ELR (cell line): ENCODE measurements around the gene APOL1.
A peak's percentile ranks its signal among the peaks of the same experiment; 100 is the strongest.
"Not testable (repeated sequence)": the region's sequence is repeated elsewhere in the genome, so short reads cannot be mapped to it uniquely, and the experiment has no call there.

ENCODE experiments used
- DNase-seq: peaks from one replicate; pipeline ENCODE4 v3.0.0-alpha.2; 2015; ENCODE audit warnings: low read depth

APOL1 gene

GRCh38 chr22:36267058-36267457 lies 14.1 kb downstream of the APOL1 start:
- DNase-seq: no peak

DNA sequence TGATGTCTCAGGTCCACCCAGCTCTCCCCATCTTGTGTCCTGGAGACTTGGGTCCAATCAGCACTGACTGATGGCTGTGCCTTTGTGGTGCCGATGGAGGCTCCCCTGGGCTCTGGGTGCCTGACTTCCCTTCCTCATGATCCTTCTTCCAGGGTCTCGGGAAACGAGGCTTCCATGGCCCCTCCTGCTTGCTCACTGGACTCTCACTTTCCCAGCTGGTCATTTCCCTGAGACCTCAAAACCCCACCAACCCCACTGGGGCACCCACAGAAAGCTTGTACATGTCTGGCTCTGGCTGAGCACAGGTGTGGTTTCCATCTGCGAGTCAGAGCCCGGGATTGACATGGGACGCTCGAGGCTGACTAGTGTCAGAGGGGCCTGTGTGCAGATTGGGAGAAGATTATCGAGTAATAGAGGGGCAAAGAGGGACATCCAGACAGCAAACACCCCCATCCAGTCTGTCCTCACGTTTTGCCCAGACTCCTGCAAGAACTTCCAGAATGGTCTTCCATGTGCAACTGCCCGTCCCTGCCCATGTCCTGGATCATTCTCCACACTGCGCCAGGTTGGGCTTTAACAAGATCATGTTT lies 15.1 kb downstream of the APOL1 start:
- DNase-seq: no peak

- DNase-seq: not testable (repeated sequence)
Observed at GRCh38 chr22:36271231-36271630, 18.3 kb downstream of the APOL1 start.

DNA sequence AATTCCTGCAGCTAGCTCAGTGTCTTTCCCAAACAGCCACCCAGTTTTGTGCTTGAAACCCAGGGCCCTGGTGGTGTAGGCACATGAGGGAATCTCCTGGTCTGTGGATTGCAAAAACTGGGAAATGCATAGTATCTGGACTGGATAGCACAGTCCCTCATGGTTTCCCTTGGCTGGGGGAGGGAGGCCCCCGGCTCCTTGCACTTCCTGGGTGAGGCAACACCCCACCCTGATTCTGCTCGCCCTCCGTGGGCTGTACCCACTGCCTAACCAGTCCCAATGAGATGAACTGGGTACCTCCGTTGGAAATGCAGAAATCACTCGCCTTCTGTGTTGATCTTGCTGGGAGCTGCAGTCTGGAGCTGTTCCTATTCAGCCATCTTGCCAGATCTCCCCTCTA lies 19.0 kb downstream of the APOL1 start:
- DNase-seq: not testable (repeated sequence)

GRCh38 chr22:36274531-36274930 lies 21.6 kb downstream of the APOL1 start:
- no peak for DNase-seq

GRCh38 chr22:36277482-36278291 lies 24.8 kb downstream of the APOL1 start:
- peak; percentile 71 for DNase-seq

DNA sequence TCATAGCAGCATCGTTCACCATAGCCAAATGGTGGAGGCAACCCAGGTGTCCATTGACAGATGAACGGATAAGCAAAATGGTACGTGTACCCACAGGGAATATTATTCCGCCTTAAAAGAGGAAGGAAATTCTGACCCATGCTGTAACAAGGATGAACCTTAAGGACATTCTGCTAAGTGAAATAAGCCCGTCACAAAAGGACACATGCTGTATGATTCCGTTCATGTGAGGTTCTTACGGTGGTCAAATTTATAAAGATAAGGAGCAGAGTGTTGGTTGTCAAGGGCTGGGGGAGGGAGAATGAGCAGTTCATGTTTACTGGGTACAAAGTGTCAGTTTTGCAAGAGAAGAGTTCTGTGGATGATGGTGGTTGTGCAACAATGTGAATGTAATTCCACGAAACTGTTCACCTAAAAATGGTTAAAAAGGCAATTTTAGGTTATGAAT lies 26.3 kb downstream of the APOL1 start:
- DNase-seq: no peak

- DNase-seq: no peak
Observed at GRCh38 chr22:36280379-36280778, 27.4 kb downstream of the APOL1 start.

DNA sequence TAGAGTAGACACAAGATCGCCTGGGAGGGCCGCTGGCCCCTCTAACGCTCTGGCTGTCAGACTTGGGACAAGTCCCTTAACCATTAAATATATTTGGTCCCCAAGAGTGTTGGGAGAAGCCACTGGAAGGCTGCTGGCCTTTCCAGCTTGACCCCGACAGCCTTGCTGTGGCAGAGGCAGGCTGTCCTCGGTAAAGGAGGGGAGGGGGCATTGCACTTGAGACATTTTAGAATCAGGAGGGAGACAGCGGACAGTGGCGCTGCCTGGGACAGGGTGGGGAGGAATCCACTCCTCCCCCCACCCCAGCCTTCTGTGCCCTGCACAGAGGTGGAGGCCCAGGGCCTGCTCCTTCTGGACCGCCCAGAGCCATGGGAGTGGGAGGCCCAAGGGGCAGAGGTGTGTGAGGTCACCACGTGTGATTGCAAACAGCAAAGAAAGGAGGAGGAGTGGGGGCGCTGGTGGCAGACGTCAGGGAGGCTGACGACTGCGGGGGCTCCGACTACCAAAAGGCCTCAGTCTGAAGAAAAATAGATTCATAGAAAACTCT lies 28.9 kb downstream of the APOL1 start:
- DNase-seq: no peak

DNA sequence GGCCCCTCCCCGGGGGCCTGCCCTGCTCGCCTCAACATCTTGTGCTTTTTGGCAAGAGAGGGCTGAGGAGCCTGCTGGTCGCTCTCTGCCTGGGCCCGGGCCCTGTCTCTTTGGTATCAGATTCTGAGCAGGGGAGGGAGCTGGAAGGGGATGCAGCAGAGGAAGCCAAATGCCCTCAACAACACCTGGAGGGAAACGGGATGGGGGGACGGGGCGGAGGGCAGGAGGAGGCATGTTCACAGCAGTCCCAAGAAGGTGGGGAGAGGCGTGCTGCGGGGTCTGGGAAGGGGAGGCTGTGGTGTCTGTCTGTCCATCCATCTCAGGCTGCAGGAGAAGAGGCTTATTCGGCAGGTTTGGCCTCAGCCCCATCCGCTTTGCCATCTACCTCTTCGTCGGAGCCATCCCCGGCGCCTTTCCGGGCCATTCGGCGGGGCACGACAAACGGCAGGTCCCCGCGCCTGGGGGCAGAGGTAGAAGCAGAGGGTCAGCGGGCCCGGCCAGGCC lies 29.4 kb downstream of the APOL1 start:
- no peak for DNase-seq

DNA sequence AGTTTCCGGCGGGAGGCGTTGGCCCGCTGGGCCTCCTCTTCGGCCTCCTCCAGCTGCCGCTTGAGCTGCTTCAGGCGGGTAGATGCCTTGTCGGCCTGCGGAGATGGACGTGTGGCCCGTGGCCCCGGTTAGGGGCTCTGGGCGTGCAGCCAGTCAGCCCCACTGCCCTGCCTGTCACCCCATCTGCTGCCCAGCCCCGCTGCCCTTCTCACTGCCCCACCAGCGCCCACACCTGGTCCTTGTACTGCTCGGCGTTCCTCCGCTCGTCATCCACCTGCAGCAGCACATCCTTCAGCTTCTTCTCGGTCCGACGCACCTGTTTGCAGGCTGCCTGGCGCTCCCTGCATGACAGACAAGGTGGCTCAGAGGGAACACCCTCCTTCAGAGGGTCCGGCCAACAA lies 31.2 kb downstream of the APOL1 start:
- no peak for DNase-seq

GRCh38 chr22:36285017-36285416 lies 32.1 kb downstream of the APOL1 start:
- DNase-seq: no peak

DNA sequence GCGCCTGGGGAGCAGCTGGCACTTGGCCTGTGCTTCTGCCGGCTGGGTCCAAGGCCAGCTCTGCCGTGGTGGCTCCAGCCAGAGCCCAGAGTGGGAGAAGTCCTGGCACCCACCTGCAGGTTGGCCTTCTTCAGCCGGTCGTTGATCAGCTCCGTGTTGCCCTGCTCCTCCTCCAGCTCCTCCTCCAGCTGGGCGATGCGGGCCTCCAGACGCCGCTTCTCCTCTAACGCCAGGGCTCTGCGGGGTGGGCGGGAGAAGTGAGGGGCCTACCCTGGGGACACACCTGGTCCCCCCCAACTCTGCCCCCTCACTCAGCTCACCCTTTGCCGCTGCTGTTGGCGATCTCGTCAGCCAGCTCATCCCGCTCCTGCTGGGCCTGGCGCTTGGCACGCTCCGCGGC lies 32.6 kb downstream of the APOL1 start:
- DNase-seq: no peak

GRCh38 chr22:36286096-36286957 lies 33.4 kb downstream of the APOL1 start:
- peak; percentile 79 for DNase-seq

DNA sequence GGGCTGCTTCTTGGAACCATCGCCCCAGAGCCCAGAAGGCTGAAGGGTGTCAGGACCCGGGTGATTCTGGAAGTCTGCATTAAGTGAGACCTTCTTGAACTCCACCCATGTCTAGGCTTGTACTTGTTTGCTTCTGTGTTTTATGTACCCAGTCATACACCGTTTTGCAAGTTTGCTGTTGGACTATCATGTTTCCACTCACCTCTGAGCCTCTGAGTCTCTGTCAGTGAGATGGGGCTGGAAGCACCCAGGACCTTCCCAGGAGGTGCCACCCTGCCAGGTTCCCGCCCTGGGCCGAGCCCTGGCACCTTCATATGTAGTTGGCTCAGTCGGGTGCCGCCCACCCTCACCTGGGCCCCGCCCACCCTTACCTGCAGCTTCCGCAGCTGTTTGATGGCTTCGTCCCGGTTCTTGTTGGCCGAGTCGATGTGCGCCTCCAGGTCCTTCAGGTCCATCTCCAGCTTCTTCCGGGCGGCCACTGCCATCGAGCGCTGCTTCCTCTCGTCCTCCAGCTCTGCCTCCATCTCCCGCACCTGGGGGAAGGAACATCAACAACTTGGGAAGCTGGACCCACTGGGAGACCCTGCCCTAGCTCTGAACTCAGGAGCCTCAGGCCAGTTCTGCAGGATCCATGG lies 35.1 kb downstream of the APOL1 start:
- no peak for DNase-seq

DNA sequence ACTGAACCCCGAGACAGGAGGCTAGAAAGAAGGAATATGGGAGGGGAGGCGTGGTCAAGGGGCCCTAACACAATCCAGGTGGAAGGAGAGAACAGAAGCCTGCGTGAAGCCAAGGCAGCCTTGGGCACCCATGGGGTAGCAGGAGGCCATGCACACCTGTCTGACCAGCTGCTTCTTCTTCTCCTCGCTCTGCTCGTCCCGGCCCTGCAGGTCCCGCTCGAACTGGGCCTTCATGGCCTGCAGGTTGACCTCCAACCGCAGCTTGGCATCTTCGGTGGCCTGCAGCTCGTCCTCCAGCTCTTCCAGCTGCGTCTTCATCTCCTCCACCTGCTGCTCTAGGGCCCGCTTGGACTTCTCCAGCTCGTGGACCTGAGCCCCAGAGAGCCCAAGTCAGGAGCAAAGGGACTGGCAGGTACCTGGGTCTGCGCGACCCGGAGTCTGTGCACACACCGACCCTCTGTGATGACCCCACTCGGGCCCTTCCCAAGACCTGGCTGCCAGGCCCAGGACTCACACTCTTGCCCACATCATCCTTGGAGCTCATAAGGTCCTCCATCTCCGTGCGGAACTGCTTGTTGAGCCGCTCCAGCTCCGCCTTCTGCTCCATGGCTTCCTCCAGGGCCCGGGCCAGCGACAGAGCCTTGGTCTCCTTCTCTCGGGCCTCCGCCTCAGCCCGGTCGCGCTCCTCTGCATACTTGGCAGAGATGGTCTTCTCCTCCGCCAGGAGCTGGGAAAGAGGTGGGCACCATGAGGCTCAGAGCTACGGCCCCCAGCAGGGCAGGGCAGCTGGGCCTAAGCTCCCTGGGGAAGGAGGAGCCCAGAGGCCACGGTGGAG lies 35.9 kb downstream of the APOL1 start:
- DNase-seq: no peak

- no peak for DNase-seq
Observed at GRCh38 chr22:36289406-36289870, 36.5 kb downstream of the APOL1 start.

GRCh38 chr22:36289948-36290371 lies 37.0 kb downstream of the APOL1 start:
- not testable (repeated sequence) for DNase-seq

DNA sequence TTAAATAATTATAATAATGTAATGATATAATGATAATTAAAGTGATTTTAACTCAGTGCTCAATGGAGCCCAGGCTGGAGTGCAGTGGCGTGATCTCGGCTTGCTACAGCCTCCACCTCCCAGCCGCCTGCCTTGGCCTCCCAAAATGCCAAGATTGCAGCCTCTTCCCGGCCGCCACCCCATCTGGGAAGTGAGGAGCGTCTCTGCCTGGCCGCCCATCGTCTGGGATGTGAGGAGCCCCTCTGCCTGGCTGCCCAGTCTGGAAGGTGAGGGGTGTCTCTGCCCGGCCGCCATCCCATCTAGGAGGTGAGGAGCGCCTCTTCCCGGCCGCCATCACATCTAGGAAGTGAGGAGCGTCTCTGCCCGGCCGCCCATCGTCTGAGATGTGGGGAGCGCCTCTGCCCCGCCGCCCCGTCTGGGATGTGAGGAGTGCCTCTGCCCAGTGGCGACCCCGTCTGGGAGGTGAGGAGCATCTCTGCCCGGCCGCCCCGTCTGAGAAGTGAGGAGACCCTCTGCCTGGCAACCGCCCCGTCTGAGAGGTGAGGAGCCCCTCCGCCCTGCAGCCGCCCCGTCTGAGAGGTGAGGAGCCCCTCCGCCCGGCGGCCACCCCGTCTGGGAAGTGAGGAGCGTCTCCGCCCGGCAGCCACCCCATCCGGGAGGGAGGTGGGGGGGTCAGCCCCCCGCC lies 37.6 kb downstream of the APOL1 start:
- not testable (repeated sequence) for DNase-seq
